Hematopoietic multipotent progenitor cell (in vitro differentiated cells): ENCODE measurements around the gene AP1G1. TPM values are rescaled to one million over a fixed set of nuclear protein-coding genes. Genes with fewer than 3 reads are reported as not detected.

Experiments used
- DNase-seq, 3 donors: peaks; one replicate each; pipeline ENCODE4 v3.0.0-alpha.2; 2011 to 2015; ENCODE audit warnings: low read depth in 2 of 3, low spot score in 2 of 3
- total RNA-seq: library from RNA; depleted of rRNA; stranded (reverse); fragments of >200 nt; gene quantifications from one replicate; pipeline ENCODE4 v1.2.3, GENCODE V29; 2012

Gene AP1G1
- total RNA-seq, 1 donor: 40.7 TPM

DNA sequence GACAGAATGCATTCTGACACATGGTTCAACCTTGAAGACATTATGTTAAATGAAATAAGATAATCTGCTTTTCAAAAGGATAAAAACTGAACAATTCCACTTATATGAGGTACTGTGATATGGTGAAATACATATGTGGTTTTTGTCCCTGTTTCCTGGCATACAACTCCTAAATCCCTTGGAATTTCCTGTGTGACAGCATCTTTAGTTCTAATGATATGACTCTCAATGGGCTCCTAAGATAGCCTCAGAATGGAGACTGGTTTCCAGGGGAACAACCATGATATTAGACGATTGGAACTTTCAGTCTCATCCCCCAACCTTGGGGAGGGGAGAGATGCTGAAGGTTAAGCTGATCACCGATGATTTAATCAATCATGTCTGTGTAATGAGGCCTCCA is 46.4 kb downstream of the AP1G1 start:
- DNase-seq: no peak

GRCh38 chr16:71761097-71761496 is 47.5 kb downstream of the AP1G1 start:
- no peak for DNase-seq

- no peak for DNase-seq
Measured at GRCh38 chr16:71758293-71758760, 50.3 kb downstream of the AP1G1 start.

DNA sequence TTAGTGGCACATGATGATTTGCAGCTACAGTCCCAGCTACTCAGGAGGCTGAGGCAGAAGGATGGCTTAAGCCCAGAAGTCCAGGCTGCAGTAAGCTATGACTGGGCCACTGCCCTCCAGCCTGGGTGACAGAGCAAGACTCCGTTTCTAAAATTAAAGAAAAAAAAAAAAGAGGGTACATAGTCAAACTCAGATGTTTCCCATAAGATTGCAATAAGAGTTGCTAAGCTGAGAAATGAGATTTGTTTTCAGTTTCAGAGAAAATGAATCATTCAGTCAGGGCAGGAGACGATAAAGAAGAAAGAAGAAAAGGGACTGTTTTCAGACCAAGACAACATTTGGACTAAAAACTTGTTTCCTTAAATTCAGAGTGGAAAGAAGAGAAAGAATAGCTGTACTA is 54.0 kb downstream of the AP1G1 start:
- no peak for DNase-seq

DNA sequence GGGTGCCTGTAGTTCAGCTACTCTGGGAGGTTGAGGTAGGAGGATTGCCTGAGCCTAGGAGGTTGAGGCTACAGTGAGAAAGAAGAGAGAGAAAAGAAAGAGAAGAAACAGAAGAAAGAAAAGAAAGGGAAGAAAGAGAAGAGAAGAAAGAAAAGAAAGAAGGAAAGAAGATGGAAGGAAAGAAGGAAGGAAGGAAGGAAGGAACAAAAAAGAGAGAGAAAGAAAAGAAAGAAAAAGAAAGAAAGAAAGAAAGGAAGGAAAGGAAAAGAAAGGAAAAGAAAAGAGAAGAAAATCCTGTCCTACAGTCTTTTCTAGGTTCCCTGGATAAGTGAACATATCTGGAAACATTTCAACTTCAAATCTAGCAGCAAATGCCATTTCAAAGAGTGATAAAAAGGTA is 54.5 kb downstream of the AP1G1 start:
- no peak for DNase-seq

- no peak for DNase-seq
Measured at GRCh38 chr16:71748226-71748625, 60.4 kb downstream of the AP1G1 start.

GRCh38 chr16:71746442-71747046 is 62.1 kb downstream of the AP1G1 start:
- peak; percentile 11 to 66 (median 42) for DNase-seq

- DNase-seq: no peak
Measured at GRCh38 chr16:71738855-71739254, 69.8 kb downstream of the AP1G1 start.

- DNase-seq: no peak
Measured at GRCh38 chr16:71737501-71737900, 71.1 kb downstream of the AP1G1 start.

DNA sequence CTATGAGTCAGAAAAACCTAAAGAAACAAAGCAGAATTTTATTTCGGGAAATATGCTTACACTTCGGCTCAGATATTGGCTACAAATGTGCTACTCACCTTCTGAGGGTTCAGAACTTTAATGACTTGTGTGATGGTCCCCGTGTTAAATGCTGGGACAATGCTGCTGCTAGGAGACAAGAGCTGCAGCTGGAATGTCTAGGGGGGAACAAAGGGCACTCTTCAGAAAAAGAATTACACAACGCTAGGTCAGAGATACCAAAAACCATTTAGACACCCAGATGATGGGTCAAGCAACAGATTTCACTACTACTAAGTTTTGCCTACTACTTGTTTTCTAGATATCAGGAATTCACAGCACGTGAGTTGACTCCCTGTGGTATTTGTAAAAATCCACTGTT is 74.1 kb downstream of the AP1G1 start:
- no peak for DNase-seq

DNA sequence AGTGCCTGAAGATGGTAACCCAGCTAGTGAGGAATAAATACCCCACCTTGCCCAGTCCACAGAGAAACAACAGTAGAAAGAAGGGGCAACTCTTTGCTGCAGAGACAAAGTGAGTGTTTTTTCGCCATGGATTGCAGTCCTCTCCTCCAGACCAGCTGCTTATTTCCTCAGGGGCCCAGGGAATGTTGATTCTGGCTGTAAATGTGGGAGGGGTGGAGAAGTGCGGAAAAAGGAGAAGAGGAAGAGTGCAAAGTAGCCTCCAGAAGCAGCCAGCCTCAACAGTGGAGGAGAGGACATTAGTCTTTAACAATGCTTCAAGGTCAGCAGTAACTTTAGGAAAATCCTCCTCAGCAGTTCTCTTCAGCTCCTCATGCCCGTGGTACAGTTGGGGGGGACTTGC is 76.0 kb downstream of the AP1G1 start:
- no peak for DNase-seq

DNA sequence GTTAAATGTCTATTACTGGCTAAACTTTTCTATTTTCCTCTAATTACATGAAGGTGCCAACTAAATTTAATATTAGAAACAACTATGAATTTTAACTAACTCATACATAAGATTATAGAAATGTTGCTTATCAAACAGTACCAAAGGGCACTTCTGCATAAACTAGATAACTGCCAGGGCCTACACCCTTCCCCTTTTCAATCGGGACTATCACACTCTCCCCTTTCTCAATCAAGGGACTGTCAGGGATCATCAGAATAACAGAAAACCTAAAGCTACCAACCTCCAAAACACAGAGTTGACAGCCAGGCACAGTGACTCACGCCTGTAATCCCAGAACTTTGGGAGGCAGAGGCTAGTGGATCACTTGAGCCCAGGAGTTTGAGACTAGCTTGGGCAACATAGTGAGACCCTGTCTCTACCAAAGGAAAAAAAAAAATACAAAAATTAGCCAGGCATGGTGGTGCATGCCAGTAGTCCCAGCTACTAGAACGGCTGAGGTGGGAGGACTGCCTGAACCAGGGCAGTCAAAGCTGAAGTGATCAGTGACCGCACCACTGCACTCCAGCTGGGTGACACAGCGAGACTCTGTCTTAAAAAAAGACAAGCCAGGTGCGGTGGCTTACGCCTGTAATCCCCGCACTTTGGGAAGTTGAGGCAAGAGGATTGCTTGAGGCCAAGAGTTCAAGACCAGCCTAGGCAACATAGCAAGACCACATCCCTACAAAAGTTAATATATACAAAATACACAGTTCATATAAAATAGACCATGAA is 80.9 kb downstream of the AP1G1 start:
- DNase-seq: peak in 2 of 3 donors; percentile 45 to 50

DNA sequence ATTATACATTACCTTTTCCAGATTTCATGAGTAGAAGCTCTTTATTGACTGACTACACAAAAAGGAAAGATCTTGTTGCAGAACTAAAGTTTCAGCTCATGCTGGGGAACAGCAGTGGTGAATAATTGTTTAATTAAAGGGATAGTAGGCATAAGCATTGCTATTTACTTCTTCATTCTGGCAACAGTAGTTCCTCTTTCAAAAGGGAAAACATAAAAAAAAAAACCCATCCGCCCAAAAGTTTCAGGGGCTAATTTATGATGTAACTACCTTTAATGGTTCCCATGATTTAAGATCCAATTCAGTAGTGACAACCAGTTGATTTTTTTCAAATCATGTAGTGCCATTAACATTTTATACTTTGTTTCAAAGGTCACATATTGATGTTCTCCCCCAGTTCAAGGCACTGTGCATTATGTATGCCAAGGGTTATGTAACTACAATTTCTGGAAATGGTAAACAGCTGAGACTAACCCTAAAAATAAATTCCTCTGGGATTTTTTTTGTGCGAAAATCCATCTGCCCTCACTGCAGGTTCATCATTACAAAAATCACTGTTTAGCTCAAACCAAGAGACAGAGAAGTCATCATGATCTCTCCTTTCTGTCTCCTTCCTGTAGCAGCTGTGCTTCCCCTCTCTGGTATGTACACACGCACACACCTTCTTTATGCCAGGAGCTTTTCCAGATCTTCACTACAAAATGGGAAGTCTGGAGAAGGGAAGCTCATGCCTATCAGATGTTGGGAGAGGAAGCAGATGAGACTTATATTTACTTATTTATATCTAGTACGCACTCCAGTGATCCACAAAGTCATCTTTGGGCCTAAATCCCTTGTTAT is 81.9 kb downstream of the AP1G1 start:
- DNase-seq: peak in 2 of 3 donors; percentile 58 to 84

- no peak for DNase-seq
Measured at GRCh38 chr16:71724320-71724751, 84.3 kb downstream of the AP1G1 start, which contains the start of gene PHLPP2. Gene PHLPP2 (minus strand): TSS chr16:71724701. CDS start chr16:71714795, 9,906 bp downstream.

- DNase-seq: peak; percentile 74 to 77 (median 75)
Measured at GRCh38 chr16:71723537-71724319, 84.9 kb downstream of the AP1G1 start.

- DNase-seq: peak; percentile 30 to 52 (median 47)
Measured at GRCh38 chr16:71722801-71723536, 85.7 kb downstream of the AP1G1 start.

- no peak for DNase-seq
Measured at GRCh38 chr16:71721066-71721740, 87.4 kb downstream of the AP1G1 start.

GRCh38 chr16:71712501-71712900 is 96.1 kb downstream of the AP1G1 start:
- no peak for DNase-seq

DNA sequence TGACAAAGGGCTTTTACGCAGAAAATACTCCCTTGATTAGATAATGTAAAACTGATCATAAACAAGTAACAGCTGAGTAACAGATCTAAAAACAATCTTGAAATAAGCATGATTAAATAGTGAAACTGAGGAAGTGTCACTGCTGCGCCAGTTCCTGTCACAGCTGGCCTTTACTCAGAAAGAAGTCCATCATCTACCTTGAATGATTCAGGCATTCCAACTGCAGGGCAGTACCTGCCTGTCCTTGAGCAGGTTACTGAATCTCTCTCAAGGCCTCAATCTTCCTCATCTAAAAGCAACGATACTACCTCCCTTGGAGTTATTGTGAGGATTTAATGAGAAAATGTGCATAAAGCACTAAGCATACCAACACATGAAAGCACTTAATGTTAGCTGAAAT is 96.8 kb downstream of the AP1G1 start:
- no peak for DNase-seq
